HG02981 (cell line): ENCODE results near the gene SPPL2B.

Source experiments
- ATAC-seq: cut with Tn5 transposase; IDR thresholded peaks from one replicate; pipeline ENCODE4 v1.9.1; 2021; ENCODE audit warnings: mild to moderate bottlenecking, moderate library complexity; ENCODE audit not compliant: unreplicated experiment

SPPL2B gene

GRCh38 chr19:2320939-2321338, 7.5 kb upstream of the SPPL2B start:
- no peak for ATAC-seq

- ATAC-seq: no peak
These were observed 6.8 kb upstream of the SPPL2B start for GRCh38 chr19:2321565-2322283.

- ATAC-seq: no peak
These were observed 4.8 kb upstream of the SPPL2B start for GRCh38 chr19:2323707-2324106.

GRCh38 chr19:2324220-2324948, 4.1 kb upstream of the SPPL2B start:
- ATAC-seq: no peak

- no peak for ATAC-seq
These were observed 3.0 kb upstream of the SPPL2B start for GRCh38 chr19:2325281-2326046.

- ATAC-seq: no peak
These were observed 1.7 kb upstream of the SPPL2B start for GRCh38 chr19:2326699-2327360.

- ATAC-seq: no peak
These were observed 597 bp upstream of the SPPL2B start for GRCh38 chr19:2327773-2328400.

- ATAC-seq: no peak
These were observed 630 bp downstream of the SPPL2B start for GRCh38 chr19:2329149-2329478.

- no peak for ATAC-seq
These were observed 1.0 kb downstream of the SPPL2B start for GRCh38 chr19:2329501-2329916.

GRCh38 chr19:2330255-2330631, 1.8 kb downstream of the SPPL2B start:
- no peak for ATAC-seq

- no peak for ATAC-seq
These were observed 2.3 kb downstream of the SPPL2B start for GRCh38 chr19:2330632-2331284.

- ATAC-seq: no peak
These were observed 3.2 kb downstream of the SPPL2B start for GRCh38 chr19:2331601-2332246.

GRCh38 chr19:2332341-2333026, 4.0 kb downstream of the SPPL2B start:
- ATAC-seq: no peak

GRCh38 chr19:2333027-2333806, 4.7 kb downstream of the SPPL2B start:
- no peak for ATAC-seq

GRCh38 chr19:2333807-2334211, 5.3 kb downstream of the SPPL2B start:
- no peak for ATAC-seq

GRCh38 chr19:2334426-2334825, 5.9 kb downstream of the SPPL2B start:
- no peak for ATAC-seq

- ATAC-seq: no peak
These were observed 6.7 kb downstream of the SPPL2B start for GRCh38 chr19:2334986-2335846.

GRCh38 chr19:2335848-2336247, 7.4 kb downstream of the SPPL2B start:
- ATAC-seq: no peak
